K562 (cell line): ENCODE measurements around the gene ATP6V1G1. TPM values are rescaled to one million over a fixed set of nuclear protein-coding genes. Genes with fewer than 3 reads are reported as not detected.

Experiments used
- HNRNPK ChIP-seq: fragments of 200-400 bp; formaldehyde crosslinking; IDR thresholded peaks from one replicate; pipeline ENCODE4 v1.6.1; 2018; ENCODE audit warnings: mild to moderate bottlenecking, low read depth, low read length; ENCODE audit not compliant: poor library complexity, severe bottlenecking
- LCOR ChIP-seq: sonication (generic); formaldehyde crosslinking; IDR thresholded peaks from 2 replicates; pipeline ENCODE4 v1.8.0; 2022; ENCODE audit warnings: mild to moderate bottlenecking, missing genetic modification reagents
- NCOR1 ChIP-seq: fragments of 450-650 bp; IDR thresholded peaks from 2 replicates; pipeline ENCODE4 v1.6.1; 2016; ENCODE audit warnings: mild to moderate bottlenecking, moderate library complexity
- POLR2A ChIP-seq: fragments of 450-650 bp; conservative IDR thresholded peaks from 2 replicates; pipeline ENCODE4 v1.6.1; 2016
- SRF ChIP-seq, 2 experiments: fragments of 250-450, 450-650 bp in 1 of 2; sonication (Bioruptor Pico) in 1 of 2; sonication (generic) in 1 of 2; formaldehyde crosslinking; IDR thresholded peaks; 2 replicates each; pipeline versions ENCODE4 v1.5.0 to v1.5.1; 2020 to 2022; ENCODE audit warnings: mild to moderate bottlenecking in 1 of 2, missing genetic modification reagents in 1 of 2
- UBTF ChIP-seq, 2 experiments: IDR thresholded peaks; 2 replicates each; pipeline ENCODE4 v1.6.1; 2012; ENCODE audit warnings: improper control_type of control experiment in 2 of 2, low read depth in 2 of 2, low read length in 2 of 2, borderline replicate concordance in 1 of 2
- ZNF124 ChIP-seq: sonication (generic); formaldehyde crosslinking; IDR thresholded peaks from 2 replicates; pipeline ENCODE4 v1.8.1; 2022; ENCODE audit warnings: missing genetic modification reagents
- ZNF133 ChIP-seq: fragments of 250-450 bp; sonication (Bioruptor Pico); IDR thresholded peaks from 2 replicates; pipeline ENCODE4 v1.4.0; 2020; ENCODE audit warnings: mild to moderate bottlenecking
- ZNF354B ChIP-seq: fragments of 250-450 bp; sonication (Bioruptor Pico); IDR thresholded peaks from 2 replicates; pipeline ENCODE4 v1.4.0; 2020
- polyA plus RNA-seq, 8 experiments: library from polyadenylated mRNA; depleted of rRNA in 4 of 8; stranded (reverse) in 5 of 8; unstranded in 3 of 8; fragments of >200 nt; fragmentation: Nextera tagmentation in 2 of 8; fragmentation: Illumina TruSeq in 1 of 8; extraction: Ambion mirVana in 2 of 8; extraction: Trizol in 1 of 8; gene quantifications; 2 replicates each; pipeline versions ENCODE4 v1.2.1 to v1.2.3, GENCODE V29; 2011 to 2014; ENCODE audit warnings: inconsistent platforms in 1 of 8, missing spikeins in 1 of 8
- total RNA-seq, 7 experiments: library from RNA; depleted of rRNA in 6 of 7; stranded (reverse); fragments of >200 nt in 6 of 7; fragmentation: Illumina TruSeq in 2 of 7; extraction: Trizol in 2 of 7; gene quantifications; 2 replicates each; pipeline versions ENCODE4 v1.2.1 to v1.2.3, GENCODE V29; 2011 to 2021; ENCODE audit warnings: low replicate concordance in 1 of 7
- TF ChIP-seq, protein P1 (sequence below): fragments of 450-650 bp; IDR thresholded peaks from 2 replicates; pipeline ENCODE4 v1.6.1; 2017; ENCODE audit warnings: antibody characterized with exemption, mild to moderate bottlenecking
- TF ChIP-seq, protein P2 (sequence below): IDR thresholded peaks from 2 replicates; pipeline ENCODE4 v1.6.1; 2011; ENCODE audit not compliant: insufficient read length; ENCODE audit errors: extremely low read depth
- TF ChIP-seq, protein P3 (sequence below): fragments of 450-650 bp; IDR thresholded peaks from 2 replicates; pipeline ENCODE4 v1.6.1; 2016; ENCODE audit warnings: borderline replicate concordance
- TF ChIP-seq, protein P4 (sequence below): fragments of 450-650 bp; IDR thresholded peaks from 2 replicates; pipeline ENCODE4 v1.6.1; 2017; ENCODE audit warnings: antibody characterized with exemption

Gene ATP6V1G1
- total and polyA plus RNA-seq, 9 of the 15 experiments (the other 6 are each of a cell fraction or from before 2014, with no cell fraction given), result 88.4 to 492 (median 193) TPM

DNA sequence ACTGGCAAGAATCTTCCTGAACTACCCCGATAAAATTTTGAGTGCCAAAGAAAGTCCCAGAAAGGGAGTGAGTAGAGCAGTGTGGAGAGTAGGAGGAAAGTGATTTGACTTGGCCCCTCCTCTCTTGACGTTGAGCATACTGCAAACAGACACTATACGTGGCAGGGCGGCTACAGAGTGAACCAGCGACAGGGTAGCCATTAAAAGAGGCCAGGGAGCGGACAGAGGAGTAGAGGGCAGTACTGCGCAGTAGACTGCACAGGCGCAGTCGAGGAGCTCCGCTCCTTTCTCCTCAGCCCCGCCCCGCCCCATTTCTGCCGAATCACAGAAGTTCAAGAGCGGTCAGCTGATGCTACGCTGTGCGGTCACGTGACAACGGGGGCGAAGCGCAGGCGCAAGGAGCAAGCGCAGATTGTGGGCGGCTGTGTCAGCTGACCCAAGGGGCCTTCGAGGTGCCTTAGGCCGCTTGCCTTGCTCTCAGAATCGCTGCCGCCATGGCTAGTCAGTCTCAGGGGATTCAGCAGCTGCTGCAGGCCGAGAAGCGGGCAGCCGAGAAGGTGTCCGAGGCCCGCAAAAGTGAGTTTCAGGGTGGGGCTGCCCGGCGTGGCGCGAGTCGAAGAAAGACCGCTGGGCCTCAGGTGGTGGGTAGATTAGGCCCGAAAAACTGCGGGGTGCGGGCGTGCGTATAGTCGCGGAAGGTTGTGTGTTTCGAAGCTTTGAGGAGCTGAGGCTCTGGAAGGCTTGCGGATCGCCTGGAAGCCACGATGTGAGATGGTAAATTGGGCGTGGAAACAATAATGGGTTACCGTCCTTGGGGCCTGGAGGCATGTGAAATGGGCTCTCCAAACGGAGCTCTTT is at the start of gene ATP6V1G1 (continued):
- TF ChIP-seq, protein P1, sequence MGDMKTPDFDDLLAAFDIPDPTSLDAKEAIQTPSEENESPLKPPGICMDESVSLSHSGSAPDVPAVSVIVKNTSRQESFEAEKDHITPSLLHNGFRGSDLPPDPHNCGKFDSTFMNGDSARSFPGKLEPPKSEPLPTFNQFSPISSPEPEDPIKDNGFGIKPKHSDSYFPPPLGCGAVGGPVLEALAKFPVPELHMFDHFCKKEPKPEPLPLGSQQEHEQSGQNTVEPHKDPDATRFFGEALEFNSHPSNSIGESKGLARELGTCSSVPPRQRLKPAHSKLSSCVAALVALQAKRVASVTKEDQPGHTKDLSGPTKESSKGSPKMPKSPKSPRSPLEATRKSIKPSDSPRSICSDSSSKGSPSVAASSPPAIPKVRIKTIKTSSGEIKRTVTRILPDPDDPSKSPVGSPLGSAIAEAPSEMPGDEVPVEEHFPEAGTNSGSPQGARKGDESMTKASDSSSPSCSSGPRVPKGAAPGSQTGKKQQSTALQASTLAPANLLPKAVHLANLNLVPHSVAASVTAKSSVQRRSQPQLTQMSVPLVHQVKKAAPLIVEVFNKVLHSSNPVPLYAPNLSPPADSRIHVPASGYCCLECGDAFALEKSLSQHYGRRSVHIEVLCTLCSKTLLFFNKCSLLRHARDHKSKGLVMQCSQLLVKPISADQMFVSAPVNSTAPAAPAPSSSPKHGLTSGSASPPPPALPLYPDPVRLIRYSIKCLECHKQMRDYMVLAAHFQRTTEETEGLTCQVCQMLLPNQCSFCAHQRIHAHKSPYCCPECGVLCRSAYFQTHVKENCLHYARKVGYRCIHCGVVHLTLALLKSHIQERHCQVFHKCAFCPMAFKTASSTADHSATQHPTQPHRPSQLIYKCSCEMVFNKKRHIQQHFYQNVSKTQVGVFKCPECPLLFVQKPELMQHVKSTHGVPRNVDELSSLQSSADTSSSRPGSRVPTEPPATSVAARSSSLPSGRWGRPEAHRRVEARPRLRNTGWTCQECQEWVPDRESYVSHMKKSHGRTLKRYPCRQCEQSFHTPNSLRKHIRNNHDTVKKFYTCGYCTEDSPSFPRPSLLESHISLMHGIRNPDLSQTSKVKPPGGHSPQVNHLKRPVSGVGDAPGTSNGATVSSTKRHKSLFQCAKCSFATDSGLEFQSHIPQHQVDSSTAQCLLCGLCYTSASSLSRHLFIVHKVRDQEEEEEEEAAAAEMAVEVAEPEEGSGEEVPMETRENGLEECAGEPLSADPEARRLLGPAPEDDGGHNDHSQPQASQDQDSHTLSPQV, result no peak
- TF ChIP-seq HNRNPK (no peak), LCOR (CRISPR knock-in tag) (peak; percentile 50; the same call in 1 of the 2 replicates), NCOR1 (no peak), POLR2A (peak; percentile 94), ZNF133 (CRISPR knock-in tag) (no peak), UBTF (IDR thresholded peaks at IDR 0.05; ENCODE audit: borderline replicate concordance in 1 of 2, low read depth in 2 of 2, low read length in 2 of 2) (no peak), ZNF124 (CRISPR knock-in tag) (no peak), SRF (CRISPR knock-in tag; IDR thresholded peaks at IDR 0.05) (peak; percentile 23 to 46; a peak in 1 of 4 replicates), ZNF354B (no peak)
- TF ChIP-seq, protein P2, sequence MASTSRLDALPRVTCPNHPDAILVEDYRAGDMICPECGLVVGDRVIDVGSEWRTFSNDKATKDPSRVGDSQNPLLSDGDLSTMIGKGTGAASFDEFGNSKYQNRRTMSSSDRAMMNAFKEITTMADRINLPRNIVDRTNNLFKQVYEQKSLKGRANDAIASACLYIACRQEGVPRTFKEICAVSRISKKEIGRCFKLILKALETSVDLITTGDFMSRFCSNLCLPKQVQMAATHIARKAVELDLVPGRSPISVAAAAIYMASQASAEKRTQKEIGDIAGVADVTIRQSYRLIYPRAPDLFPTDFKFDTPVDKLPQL, result no peak
- TF ChIP-seq, protein P3, sequence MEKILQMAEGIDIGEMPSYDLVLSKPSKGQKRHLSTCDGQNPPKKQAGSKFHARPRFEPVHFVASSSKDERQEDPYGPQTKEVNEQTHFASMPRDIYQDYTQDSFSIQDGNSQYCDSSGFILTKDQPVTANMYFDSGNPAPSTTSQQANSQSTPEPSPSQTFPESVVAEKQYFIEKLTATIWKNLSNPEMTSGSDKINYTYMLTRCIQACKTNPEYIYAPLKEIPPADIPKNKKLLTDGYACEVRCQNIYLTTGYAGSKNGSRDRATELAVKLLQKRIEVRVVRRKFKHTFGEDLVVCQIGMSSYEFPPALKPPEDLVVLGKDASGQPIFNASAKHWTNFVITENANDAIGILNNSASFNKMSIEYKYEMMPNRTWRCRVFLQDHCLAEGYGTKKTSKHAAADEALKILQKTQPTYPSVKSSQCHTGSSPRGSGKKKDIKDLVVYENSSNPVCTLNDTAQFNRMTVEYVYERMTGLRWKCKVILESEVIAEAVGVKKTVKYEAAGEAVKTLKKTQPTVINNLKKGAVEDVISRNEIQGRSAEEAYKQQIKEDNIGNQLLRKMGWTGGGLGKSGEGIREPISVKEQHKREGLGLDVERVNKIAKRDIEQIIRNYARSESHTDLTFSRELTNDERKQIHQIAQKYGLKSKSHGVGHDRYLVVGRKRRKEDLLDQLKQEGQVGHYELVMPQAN, result peak; percentile 91
- TF ChIP-seq, protein P4, sequence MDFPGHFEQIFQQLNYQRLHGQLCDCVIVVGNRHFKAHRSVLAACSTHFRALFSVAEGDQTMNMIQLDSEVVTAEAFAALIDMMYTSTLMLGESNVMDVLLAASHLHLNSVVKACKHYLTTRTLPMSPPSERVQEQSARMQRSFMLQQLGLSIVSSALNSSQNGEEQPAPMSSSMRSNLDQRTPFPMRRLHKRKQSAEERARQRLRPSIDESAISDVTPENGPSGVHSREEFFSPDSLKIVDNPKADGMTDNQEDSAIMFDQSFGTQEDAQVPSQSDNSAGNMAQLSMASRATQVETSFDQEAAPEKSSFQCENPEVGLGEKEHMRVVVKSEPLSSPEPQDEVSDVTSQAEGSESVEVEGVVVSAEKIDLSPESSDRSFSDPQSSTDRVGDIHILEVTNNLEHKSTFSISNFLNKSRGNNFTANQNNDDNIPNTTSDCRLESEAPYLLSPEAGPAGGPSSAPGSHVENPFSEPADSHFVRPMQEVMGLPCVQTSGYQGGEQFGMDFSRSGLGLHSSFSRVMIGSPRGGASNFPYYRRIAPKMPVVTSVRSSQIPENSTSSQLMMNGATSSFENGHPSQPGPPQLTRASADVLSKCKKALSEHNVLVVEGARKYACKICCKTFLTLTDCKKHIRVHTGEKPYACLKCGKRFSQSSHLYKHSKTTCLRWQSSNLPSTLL, result 0 out of 2 replicates have a peak, but pooled peaks have one; percentile 7
